ENCODE results near the gene XYLT1.

DNA sequence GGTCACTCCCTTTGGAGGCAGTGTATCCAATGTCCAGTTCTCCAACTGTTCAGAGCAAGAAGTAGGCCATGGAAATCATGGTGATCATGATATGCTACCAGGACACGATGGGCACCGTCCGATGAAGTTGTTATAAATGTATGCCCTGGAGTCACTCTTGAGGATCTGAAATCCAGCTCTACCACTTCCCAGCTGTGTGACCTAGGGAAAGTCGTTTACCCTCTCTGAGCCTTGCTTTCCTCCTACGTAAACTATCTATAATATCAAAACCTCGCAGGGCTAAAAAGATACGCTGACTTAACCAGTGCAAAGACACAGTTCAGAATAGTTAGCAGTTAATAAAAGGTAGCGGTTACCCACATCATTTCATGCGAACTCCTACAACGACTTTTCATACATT, 194.2 kb downstream of the XYLT1 start:
- TF ChIP-seq ZNF211 (tag by site-specific recombination; IDR thresholded peaks at IDR 0.05; ENCODE audit: low read depth), result no peak
- TF ChIP-seq, protein P1, sequence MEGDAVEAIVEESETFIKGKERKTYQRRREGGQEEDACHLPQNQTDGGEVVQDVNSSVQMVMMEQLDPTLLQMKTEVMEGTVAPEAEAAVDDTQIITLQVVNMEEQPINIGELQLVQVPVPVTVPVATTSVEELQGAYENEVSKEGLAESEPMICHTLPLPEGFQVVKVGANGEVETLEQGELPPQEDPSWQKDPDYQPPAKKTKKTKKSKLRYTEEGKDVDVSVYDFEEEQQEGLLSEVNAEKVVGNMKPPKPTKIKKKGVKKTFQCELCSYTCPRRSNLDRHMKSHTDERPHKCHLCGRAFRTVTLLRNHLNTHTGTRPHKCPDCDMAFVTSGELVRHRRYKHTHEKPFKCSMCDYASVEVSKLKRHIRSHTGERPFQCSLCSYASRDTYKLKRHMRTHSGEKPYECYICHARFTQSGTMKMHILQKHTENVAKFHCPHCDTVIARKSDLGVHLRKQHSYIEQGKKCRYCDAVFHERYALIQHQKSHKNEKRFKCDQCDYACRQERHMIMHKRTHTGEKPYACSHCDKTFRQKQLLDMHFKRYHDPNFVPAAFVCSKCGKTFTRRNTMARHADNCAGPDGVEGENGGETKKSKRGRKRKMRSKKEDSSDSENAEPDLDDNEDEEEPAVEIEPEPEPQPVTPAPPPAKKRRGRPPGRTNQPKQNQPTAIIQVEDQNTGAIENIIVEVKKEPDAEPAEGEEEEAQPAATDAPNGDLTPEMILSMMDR (tag by site-specific recombination; IDR thresholded peaks at IDR 0.05), result no peak
- no peak for TF ChIP-seq ZNF521 (tag by site-specific recombination; IDR thresholded peaks at IDR 0.05)
- no peak for TF ChIP-seq ZNF558 (tag by site-specific recombination; IDR thresholded peaks at IDR 0.05)
- TF ChIP-seq, protein P2, sequence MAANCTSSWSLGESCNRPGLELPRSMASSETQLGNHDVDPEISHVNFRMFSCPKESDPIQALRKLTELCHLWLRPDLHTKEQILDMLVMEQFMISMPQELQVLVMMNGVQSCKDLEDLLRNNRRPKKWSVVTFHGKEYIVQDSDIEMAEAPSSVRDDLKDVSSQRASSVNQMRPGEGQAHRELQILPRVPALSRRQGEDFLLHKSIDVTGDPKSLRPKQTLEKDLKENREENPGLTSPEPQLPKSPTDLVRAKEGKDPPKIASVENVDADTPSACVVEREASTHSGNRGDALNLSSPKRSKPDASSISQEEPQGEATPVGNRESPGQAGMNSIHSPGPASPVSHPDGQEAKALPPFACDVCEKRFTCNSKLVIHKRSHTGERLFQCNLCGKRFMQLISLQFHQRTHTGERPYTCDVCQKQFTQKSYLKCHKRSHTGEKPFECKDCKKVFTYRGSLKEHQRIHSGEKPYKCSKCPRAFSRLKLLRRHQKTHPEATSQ (tag by site-specific recombination; IDR thresholded peaks at IDR 0.05), result no peak
- TF ChIP-seq HOXC10 (CRISPR knock-in tag; IDR thresholded peaks at IDR 0.05), result no peak
- TF ChIP-seq YY1 (tag by site-specific recombination; IDR thresholded peaks at IDR 0.05), result no peak
- TF ChIP-seq ZNF302 (tag by site-specific recombination; IDR thresholded peaks at IDR 0.05; ENCODE audit: low read depth), result no peak
- TF ChIP-seq ZNF768 (tag by site-specific recombination; IDR thresholded peaks at IDR 0.05), result no peak
- TF ChIP-seq, protein P3, sequence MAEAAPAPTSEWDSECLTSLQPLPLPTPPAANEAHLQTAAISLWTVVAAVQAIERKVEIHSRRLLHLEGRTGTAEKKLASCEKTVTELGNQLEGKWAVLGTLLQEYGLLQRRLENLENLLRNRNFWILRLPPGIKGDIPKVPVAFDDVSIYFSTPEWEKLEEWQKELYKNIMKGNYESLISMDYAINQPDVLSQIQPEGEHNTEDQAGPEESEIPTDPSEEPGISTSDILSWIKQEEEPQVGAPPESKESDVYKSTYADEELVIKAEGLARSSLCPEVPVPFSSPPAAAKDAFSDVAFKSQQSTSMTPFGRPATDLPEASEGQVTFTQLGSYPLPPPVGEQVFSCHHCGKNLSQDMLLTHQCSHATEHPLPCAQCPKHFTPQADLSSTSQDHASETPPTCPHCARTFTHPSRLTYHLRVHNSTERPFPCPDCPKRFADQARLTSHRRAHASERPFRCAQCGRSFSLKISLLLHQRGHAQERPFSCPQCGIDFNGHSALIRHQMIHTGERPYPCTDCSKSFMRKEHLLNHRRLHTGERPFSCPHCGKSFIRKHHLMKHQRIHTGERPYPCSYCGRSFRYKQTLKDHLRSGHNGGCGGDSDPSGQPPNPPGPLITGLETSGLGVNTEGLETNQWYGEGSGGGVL (tag by site-specific recombination; IDR thresholded peaks at IDR 0.05), result no peak
- no peak for TF ChIP-seq MEIS1 (CRISPR knock-in tag; IDR thresholded peaks at IDR 0.05; ENCODE audit: borderline replicate concordance)
- TF ChIP-seq ZNF510 (tag by site-specific recombination; IDR thresholded peaks at IDR 0.05; ENCODE audit: insufficient replicate concordance), result no peak

Measured in HEK293 (cell line).